Airway epithelial cell (primary cell): ENCODE measurements around the gene SYK. TPM values are rescaled to one million over a fixed set of nuclear protein-coding genes. Genes with fewer than 3 reads are reported as not detected.

Experiments used
- total RNA-seq: library from RNA; depleted of rRNA; stranded (reverse); fragments of >200 nt; gene quantifications from 2 replicates; pipeline ENCODE4 v1.2.3, GENCODE V29; 2015

Gene SYK
- total RNA-seq: 27.2 and 31.0 TPM in 2 replicates

GRCh38 chr9:90801241-90801972 lies at the start of gene SYK:
TSS of gene SYK (plus strand) at chr9:90801819. CDS start at chr9:90843899, 42,080 bp downstream.

Other genes starting within 250 kb of the SYK start
- not detected in 2 replicates for gene DIRAS2, start 159.0 kb upstream of the SYK start, total RNA-seq